Left renal cortex interstitium (tissue), 4 donors: Measurements from ENCODE around the gene PGA4. TPM values are rescaled to one million over a fixed set of nuclear protein-coding genes. Genes with fewer than 3 reads are reported as not detected.
"Not testable (repeated sequence)": the region's sequence is repeated elsewhere in the genome, so short reads cannot be mapped to it uniquely, and the experiment has no call there.

ENCODE experiments used
- DNase-seq, 4 donors: peaks; one replicate each; pipeline ENCODE4 v3.0.0-alpha.2; 2013; ENCODE audit warnings: low read depth in 4 of 4, low spot score in 2 of 4, missing footprints in 1 of 4
- polyA plus RNA-seq, 4 donors: library from polyadenylated mRNA; unstranded; fragments of 120-200 nt; gene quantifications; one replicate each; pipeline ENCODE4 v1.2.1, GENCODE V29; 2013; ENCODE audit not compliant: insufficient read length in 4 of 4

Gene PGA4
- polyA plus RNA-seq, 4 donors = 0.46 to 1.1 (median 0.72) TPM

GRCh38 chr11:61203873-61204272, 18.3 kb upstream of the PGA4 start:
- DNase-seq = not testable (repeated sequence)

DNA sequence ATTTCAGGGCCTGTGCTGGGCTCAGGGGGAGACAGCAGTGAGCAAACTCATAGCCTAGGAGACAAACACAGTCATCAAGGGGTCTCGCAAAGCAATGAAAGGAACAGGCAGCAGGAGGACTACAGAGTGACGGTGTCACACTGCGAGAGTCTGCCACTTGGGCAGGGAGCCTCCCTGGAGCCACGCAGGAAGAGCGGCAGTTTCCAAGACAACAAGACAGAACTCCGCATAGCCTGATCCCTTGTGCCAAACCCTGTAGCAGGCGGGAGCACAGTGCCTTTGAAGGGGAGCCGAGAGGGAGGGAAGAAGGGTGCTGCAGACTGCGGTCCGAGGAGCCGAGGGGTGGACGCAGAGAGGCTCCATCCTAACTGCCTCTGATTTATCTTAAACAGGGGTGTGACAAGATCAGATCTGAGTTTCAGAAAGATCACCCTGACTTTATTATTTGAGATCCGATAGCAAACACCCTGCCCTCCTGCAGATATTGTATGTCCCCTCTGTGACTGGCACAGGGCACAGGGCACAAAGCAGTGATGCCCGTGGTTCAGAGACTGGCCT, 17.6 kb upstream of the PGA4 start:
- not testable (repeated sequence) for DNase-seq

- DNase-seq = not testable (repeated sequence)
Observed at GRCh38 chr11:61207636-61208310, 14.4 kb upstream of the PGA4 start.

DNA sequence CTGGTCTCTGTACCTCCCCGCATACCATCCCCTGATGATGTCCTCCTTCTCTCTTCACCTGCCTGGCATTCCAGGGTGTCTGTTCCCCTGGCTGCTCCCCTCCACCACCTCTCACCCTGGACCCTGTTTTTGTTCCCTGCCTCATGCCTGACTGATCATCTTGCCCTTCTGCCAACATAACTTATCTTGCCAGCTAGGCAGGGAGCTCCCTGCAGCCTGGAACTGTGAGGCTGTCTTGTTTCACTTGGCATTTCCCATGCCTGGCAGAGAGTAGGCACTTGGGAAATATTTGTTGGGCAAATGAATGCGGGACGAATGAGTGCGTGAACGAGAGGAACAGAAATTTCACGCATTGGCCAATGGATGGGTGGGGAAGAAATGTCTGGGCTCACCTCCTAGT, 11.5 kb upstream of the PGA4 start:
- not testable (repeated sequence) for DNase-seq

- not testable (repeated sequence) for DNase-seq
Observed at GRCh38 chr11:61211327-61211952, 10.7 kb upstream of the PGA4 start.

- not testable (repeated sequence) for DNase-seq
Observed at GRCh38 chr11:61212202-61212601, 9.9 kb upstream of the PGA4 start.

DNA sequence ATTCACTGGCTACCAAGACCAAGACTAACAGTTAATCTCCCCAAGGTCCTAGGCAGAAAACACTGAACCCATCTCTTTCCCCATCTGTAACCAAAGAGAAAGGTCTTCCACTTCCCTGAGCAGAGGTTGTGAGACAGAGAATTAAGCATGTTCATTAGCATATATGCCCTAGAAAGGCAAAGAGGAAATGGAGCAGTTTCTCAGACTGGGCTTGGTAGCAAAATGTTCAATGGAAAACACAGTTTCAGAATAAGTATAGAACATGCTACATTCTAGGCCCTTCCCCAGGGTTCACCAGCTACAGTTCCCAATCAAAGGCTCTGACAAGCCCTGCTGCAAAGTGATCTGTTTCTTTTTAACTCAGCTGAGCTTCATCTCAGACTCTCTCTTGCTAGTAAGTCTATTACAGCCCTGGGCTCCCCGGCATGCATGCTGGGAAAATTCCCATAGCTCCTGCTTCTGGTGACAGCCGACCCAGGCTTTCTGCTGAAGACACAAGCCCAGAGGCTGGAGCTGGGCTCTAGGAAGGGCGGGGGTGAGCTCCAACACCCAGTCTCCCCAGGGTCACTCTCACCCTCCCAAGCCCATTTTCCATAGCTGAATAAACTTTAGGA, 8.3 kb upstream of the PGA4 start:
- not testable (repeated sequence) for DNase-seq

- DNase-seq = not testable (repeated sequence)
Observed at GRCh38 chr11:61218306-61218705, 3.8 kb upstream of the PGA4 start.

DNA sequence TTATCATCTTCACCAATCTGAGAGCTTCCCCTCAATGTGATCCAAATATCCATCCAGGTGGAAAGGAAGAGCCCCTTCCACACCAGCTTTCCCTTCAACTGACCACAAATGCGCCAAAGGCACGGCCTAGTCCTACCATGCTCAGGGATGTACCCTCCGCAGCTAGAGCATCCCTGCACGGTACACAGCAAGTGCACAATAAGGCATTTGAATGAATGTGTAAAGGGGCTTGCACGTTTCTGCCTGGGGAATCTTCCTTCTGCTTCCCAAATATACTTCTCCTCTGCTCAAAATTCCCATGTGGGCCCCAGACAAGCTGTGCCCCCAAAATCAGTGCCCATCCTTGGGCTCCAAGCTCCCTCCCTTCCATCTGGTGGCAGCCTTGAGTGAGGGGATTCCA, 3.1 kb upstream of the PGA4 start:
- not testable (repeated sequence) for DNase-seq

DNA sequence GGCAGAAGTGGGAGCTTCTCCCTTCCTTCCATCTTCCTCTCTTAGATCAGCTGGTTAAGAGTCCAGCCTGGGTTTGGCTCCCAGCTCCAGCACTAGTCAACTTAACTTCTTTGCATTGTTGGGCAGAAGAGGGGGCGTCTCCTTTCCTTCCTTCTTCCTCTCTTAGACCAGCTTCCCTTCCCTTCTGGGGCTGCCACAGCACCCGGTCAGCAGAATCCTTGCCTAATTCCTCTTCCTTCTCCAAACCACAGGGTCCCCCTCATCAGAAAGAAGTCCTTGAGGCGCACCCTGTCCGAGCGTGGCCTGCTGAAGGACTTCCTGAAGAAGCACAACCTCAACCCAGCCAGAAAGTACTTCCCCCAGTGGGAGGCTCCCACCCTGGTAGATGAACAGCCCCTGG, 545 bp downstream of the PGA4 start:
- DNase-seq = not testable (repeated sequence)

GRCh38 chr11:61226457-61227137, 4.5 kb downstream of the PGA4 start:
- DNase-seq = not testable (repeated sequence)

GRCh38 chr11:61229458-61229857, 7.3 kb downstream of the PGA4 start:
- DNase-seq = not testable (repeated sequence)

DNA sequence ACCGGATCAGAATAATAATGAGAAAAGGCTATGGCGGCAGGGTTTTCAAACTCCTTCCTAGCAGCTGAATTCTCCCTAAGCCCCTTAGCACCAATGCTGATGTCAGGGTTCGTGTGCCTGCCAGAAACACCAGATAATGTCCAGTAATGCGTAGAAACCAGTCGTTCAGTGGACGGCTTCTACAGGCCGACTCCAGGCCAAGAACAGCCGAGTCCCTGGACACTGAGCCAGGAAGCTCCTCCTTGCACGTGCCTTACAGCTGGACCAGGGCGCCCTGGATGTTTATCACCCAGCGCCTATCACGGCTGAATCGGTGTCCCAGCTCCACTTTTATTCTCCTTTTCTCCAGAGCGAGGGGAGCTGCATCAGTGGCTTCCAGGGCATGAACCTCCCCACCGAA, 8.9 kb downstream of the PGA4 start:
- not testable (repeated sequence) for DNase-seq

GRCh38 chr11:61231585-61231984, 9.4 kb downstream of the PGA4 start:
- DNase-seq = not testable (repeated sequence)

DNA sequence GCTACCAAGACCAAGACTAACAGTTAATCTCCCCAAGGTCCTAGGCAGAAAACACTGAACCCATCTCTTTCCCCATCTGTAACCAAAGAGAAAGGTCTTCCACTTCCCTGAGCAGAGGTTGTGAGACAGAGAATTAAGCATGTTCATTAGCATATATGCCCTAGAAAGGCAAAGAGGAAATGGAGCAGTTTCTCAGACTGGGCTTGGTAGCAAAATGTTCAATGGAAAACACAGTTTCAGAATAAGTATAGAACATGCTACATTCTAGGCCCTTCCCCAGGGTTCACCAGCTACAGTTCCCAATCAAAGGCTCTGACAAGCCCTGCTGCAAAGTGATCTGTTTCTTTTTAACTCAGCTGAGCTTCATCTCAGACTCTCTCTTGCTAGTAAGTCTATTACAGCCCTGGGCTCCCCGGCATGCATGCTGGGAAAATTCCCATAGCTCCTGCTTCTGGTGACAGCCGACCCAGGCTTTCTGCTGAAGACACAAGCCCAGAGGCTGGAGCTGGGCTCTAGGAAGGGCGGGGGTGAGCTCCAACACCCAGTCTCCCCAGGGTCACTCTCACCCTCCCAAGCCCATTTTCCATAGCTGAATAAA, 10.5 kb downstream of the PGA4 start:
- not testable (repeated sequence) for DNase-seq

- not testable (repeated sequence) for DNase-seq
Observed at GRCh38 chr11:61237130-61237529, 15.0 kb downstream of the PGA4 start.

DNA sequence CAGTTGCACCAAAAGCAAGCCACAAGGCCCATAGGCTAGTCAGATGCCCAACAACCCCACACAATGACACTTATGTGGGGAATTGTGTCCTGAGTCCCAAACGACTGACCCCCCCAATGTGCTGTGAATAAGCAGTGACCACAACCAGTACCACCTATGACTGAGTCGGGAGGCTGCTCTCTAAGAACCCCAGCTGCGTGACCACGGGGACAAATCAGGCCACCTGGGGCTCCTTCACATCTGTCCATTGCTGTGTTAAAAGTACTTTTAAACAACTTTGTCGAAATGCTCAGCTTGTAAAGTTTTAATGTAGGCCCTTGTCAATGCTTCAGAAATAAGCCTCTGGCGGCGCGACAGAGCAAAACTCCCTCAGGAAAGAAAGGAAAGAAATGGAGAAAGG, 18.1 kb downstream of the PGA4 start:
- DNase-seq = not testable (repeated sequence)

- not testable (repeated sequence) for DNase-seq
Observed at GRCh38 chr11:61240875-61241274, 18.7 kb downstream of the PGA4 start, which contains the start of gene PGA5. Gene PGA5 (plus strand): TSS chr11:61241175. CDS start chr11:61241227, 52 bp downstream.

GRCh38 chr11:61241526-61241925, 19.4 kb downstream of the PGA4 start:
- DNase-seq = not testable (repeated sequence)

DNA sequence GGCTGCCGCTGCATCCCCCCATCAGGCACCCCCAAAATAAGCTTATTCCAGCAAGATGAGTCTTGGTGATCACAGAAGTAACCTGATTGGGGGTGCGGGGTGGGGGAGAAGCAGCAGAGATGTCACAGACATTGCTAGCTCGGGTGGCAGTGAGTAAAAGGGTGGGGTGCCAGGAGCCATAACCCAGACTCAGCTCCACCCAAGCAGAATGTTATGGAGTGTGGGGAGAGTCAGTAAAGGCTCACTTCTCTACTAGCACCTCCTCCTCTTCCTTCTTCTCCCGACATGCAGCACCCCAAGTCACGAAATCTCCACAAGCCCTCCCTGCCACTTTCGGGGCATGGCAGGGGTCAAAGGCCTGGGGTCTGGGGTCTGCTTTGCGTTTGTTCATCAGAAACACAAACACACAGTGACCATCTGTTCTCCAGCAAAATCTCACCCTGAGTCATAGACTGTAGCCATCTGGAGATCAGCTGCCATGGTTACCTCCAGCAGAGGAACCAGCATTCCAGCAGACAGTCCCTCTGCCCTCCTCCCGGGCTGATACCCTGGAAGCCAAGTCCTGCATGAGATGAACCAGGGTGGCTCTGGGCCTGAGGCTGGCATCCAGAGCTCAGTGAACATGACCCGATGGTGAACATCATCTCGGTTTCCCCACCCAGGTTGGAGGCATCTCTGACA, 23.3 kb downstream of the PGA4 start:
- DNase-seq = not testable (repeated sequence)
